HCT116 (cell line): ENCODE data around the gene RAET1E.

Source experiments
- CTCF ChIP-seq, 3 experiments: fragments of 200-600 bp in 1 of 3; sonication (generic) in 1 of 3; IDR thresholded peaks in 2 of 3; conservative IDR thresholded peaks in 1 of 3; 2 replicates each; pipeline ENCODE4 v1.5.1; 2012 to 2017; ENCODE audit warnings: low read depth in 2 of 3, low read length in 2 of 3, antibody characterized with exemption in 1 of 3, borderline replicate concordance in 1 of 3, control low read depth in 1 of 3, mild to moderate bottlenecking in 1 of 3, mixed read lengths in 1 of 3, mixed run types in 1 of 3, moderate library complexity in 1 of 3; ENCODE audit not compliant: insufficient read depth in 1 of 3
- JUND ChIP-seq: IDR thresholded peaks from 2 replicates; pipeline ENCODE4 v1.6.1; 2012
- MAX ChIP-seq: IDR thresholded peaks from 2 replicates; pipeline ENCODE4 v1.6.1; 2012
- POLR2A ChIP-seq: IDR thresholded peaks from 2 replicates; pipeline ENCODE4 v1.7.0; 2011; ENCODE audit warnings: borderline replicate concordance; ENCODE audit not compliant: insufficient read depth, insufficient read length; ENCODE audit errors: extremely low read depth
- POLR2AphosphoS5 ChIP-seq: IDR thresholded peaks from 2 replicates; pipeline ENCODE4 v1.6.1; 2011; ENCODE audit warnings: mild to moderate bottlenecking, low read depth, low read length, moderate library complexity
- SP1 ChIP-seq: IDR thresholded peaks from 2 replicates; pipeline ENCODE4 v1.6.1; 2012; ENCODE audit warnings: low read depth
- ZBTB33 ChIP-seq: IDR thresholded peaks from 2 replicates; pipeline ENCODE4 v1.6.1; 2011; ENCODE audit warnings: mild to moderate bottlenecking, low read length, moderate library complexity; ENCODE audit not compliant: insufficient replicate concordance; ENCODE audit errors: extremely low read depth

GRCh38 chr6:149915970-149916865 lies 18.3 kb upstream of the RAET1E start:
- no peak for TF ChIP-seq CTCF (IDR thresholded peaks at IDR 0.05 in 2 of 3, conservative IDR thresholded peaks at IDR 0.05 in 1 of 3; ENCODE audit: borderline replicate concordance in 1 of 3, insufficient read depth in 1 of 3, low read depth in 2 of 3, low read length in 2 of 3)
- no peak for TF ChIP-seq ZBTB33
- no peak for TF ChIP-seq POLR2A
- TF ChIP-seq POLR2AphosphoS5 = no peak
- no peak for TF ChIP-seq JUND
- TF ChIP-seq MAX = no peak
- TF ChIP-seq SP1 = no peak
